ENCODE results near the gene TJP1. TPM values are rescaled to one million over a fixed set of nuclear protein-coding genes. Genes with fewer than 3 reads are reported as not detected.
"Not testable (repeated sequence)": the region's sequence is repeated elsewhere in the genome, so short reads cannot be mapped to it uniquely, and the experiment has no call there.

The TJP1 gene
- total RNA-seq, 1 experiment from 2014 or later, result 159 TPM

DNA sequence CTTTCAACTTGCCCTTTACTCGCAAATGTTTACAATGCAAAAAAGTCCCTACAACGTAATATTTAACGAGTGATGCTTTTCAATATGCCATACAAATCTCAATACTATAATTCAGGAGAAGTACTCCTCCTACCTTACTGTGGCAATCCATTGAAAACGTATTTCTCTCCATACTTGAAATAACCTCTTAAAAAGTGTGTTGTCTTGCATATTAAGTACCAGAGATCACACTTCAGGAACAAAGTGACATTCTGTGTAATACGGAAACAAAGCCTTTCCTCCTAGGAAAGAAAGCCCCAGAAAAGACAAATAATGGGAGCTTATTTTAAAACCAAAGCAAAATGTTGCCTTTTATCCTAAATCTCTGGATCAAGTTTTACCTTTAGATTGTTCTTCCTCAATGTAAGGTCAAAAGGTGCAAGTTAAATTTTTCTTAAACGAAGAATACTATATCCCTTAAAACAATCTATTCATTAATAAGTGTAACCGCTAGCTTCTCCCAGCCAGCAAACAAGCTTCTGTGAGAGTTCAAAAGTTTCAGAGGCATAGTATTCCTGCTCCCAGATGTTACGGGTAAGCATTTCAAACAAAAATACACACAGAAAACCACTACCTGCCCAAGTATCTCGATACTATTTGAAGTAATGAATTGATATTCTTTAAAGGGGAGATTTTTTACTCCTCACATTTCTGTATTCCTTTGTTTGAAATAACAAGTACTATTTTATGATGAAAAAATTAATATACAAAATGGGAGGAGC, 1.7 kb downstream of the TJP1 start:
- POLR2A ChIA-PET (ENCODE audit: unreplicated experiment), result interaction anchor here (0.5 to 1.6 kb wide), 5 partner anchors 8 to 574 kb away, joined by 3 to 8 read pairs (median 5); no protein-coding TSS in a partner anchor
- Histone ChIP-seq H3K36me3 (ENCODE audit: low read depth) (peaks cover 4% of the 10 kb centered on the region; the same call in 1 of the 2 replicates), H3K27me3 (ENCODE audit: insufficient read depth, low read depth) (no peaks in the 10 kb centered on the region), H3K9me3 (ENCODE audit: insufficient read depth, low read depth) (no peaks in the 10 kb centered on the region), H3K9me2 (ENCODE audit: insufficient read depth) (no peaks in the 10 kb centered on the region), H3K27ac (peak overlapping the region; percentile 95), H3K4me2 (peak overlapping the region; percentile 97), H3K4me3 (peak overlapping the region; percentile 74), H3K4me1 (replicated peaks; ENCODE audit: insufficient read depth) (peaks cover 34% of the 10 kb centered on the region), H2AFZ (no peak overlapping the region), H3F3A (ENCODE audit: insufficient read depth, low read depth) (peaks cover 11% of the 10 kb centered on the region), H3K79me2 (ENCODE audit: low read depth) (peaks cover 58% of the 10 kb centered on the region), H4K20me1 (ENCODE audit: insufficient read depth) (peaks cover 31% of the 10 kb centered on the region)
- DNase-seq, result no peak
- TF ChIP-seq EZH2 (IDR thresholded peaks at IDR 0.05; ENCODE audit: low read depth), result no peak
- TF ChIP-seq, protein P1, sequence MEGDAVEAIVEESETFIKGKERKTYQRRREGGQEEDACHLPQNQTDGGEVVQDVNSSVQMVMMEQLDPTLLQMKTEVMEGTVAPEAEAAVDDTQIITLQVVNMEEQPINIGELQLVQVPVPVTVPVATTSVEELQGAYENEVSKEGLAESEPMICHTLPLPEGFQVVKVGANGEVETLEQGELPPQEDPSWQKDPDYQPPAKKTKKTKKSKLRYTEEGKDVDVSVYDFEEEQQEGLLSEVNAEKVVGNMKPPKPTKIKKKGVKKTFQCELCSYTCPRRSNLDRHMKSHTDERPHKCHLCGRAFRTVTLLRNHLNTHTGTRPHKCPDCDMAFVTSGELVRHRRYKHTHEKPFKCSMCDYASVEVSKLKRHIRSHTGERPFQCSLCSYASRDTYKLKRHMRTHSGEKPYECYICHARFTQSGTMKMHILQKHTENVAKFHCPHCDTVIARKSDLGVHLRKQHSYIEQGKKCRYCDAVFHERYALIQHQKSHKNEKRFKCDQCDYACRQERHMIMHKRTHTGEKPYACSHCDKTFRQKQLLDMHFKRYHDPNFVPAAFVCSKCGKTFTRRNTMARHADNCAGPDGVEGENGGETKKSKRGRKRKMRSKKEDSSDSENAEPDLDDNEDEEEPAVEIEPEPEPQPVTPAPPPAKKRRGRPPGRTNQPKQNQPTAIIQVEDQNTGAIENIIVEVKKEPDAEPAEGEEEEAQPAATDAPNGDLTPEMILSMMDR (conservative IDR thresholded peaks at IDR 0.05), result no peak
- CTCF ChIA-PET, result interaction anchor here (1.0 to 2.0 kb wide), 2 partner anchors 72 to 105 kb away, joined by 4 to 5 read pairs; no protein-coding TSS in a partner anchor
- BruUV-seq (replicated peaks), result TSS peak; percentile 40
- intact Hi-C loops (cut with micrococcal nuclease; ENCODE audit: unreplicated experiment), result loop anchor here (1.0 to 5.0 kb wide), 2 partner anchors 84 to 153 kb away; no protein-coding TSS in a partner anchor

- CTCF ChIA-PET, result interaction anchor here (2.0 kb wide), 1 partner anchor 72 kb away, joined by 4 read pairs; no protein-coding TSS in a partner anchor
- H3K27me3 ChIP-seq (ENCODE audit: insufficient read depth, low read depth), result no peaks in the 10 kb centered on the region
- H3K4me3 ChIP-seq, result peak overlapping the region; percentile 74
- H3K36me3 ChIP-seq (ENCODE audit: low read depth), result peaks cover 4% of the 10 kb centered on the region; the same call in 1 of the 2 replicates
- peaks cover 40% of the 10 kb centered on the region for H3K4me1 ChIP-seq (replicated peaks; ENCODE audit: insufficient read depth)
- H3K9me3 ChIP-seq (ENCODE audit: insufficient read depth, low read depth), result no peaks in the 10 kb centered on the region
- no peak overlapping the region for H2AFZ ChIP-seq
- no peak for DNase-seq
- POLR2A ChIA-PET (ENCODE audit: unreplicated experiment), result interaction anchor here (0.6 to 1.6 kb wide), 4 partner anchors 8 to 149 kb away, joined by 5 to 8 read pairs (median 6); no protein-coding TSS in a partner anchor
- H4K20me1 ChIP-seq (ENCODE audit: insufficient read depth), result peaks cover 36% of the 10 kb centered on the region
- H3K79me2 ChIP-seq (ENCODE audit: low read depth), result peaks cover 64% of the 10 kb centered on the region
- H3F3A ChIP-seq (ENCODE audit: insufficient read depth, low read depth), result peaks cover 11% of the 10 kb centered on the region
- H3K27ac ChIP-seq, result peak overlapping the region; percentile 95
- H3K4me2 ChIP-seq, result peak overlapping the region; percentile 97
- no peaks in the 10 kb centered on the region for H3K9me2 ChIP-seq (ENCODE audit: insufficient read depth)
- BruUV-seq (replicated peaks), result no TSS peak
- TF ChIP-seq, protein P1 (conservative IDR thresholded peaks at IDR 0.05), result no peak
- no peak for TF ChIP-seq EZH2 (IDR thresholded peaks at IDR 0.05; ENCODE audit: low read depth)
- intact Hi-C loops (cut with micrococcal nuclease; ENCODE audit: unreplicated experiment), result loop anchor here (5.0 kb wide), 1 partner anchor 153 kb away; no protein-coding TSS in a partner anchor
Observed at GRCh38 chr15:29819979-29820378, 2.3 kb downstream of the TJP1 start.

GRCh38 chr15:29818141-29818540, 4.1 kb downstream of the TJP1 start:
- peaks cover 15% of the 10 kb centered on the region for H3F3A ChIP-seq (ENCODE audit: insufficient read depth, low read depth)
- H3K4me2 ChIP-seq, result peak overlapping the region; percentile 28; the same call in 1 of the 2 replicates
- H3K4me3 ChIP-seq, result no peak overlapping the region
- peaks cover 82% of the 10 kb centered on the region for H3K79me2 ChIP-seq (ENCODE audit: low read depth)
- H3K36me3 ChIP-seq (ENCODE audit: low read depth), result peaks cover 4% of the 10 kb centered on the region; the same call in 1 of the 2 replicates
- POLR2A ChIA-PET (ENCODE audit: unreplicated experiment), result no interaction called here
- TF ChIP-seq EZH2 (IDR thresholded peaks at IDR 0.05; ENCODE audit: low read depth), result no peak
- TF ChIP-seq, protein P1 (conservative IDR thresholded peaks at IDR 0.05), result no peak
- no peaks in the 10 kb centered on the region for H3K9me3 ChIP-seq (ENCODE audit: insufficient read depth, low read depth)
- H3K27me3 ChIP-seq (ENCODE audit: insufficient read depth, low read depth), result no peaks in the 10 kb centered on the region
- no peaks in the 10 kb centered on the region for H3K9me2 ChIP-seq (ENCODE audit: insufficient read depth)
- intact Hi-C loops (cut with micrococcal nuclease; ENCODE audit: unreplicated experiment), result no loop called here
- H3K27ac ChIP-seq, result peak overlapping the region; percentile 29; the same call in 1 of the 2 replicates
- no TSS peak for BruUV-seq (replicated peaks)
- CTCF ChIA-PET, result no interaction called here
- H3K4me1 ChIP-seq (replicated peaks; ENCODE audit: insufficient read depth), result peaks cover 54% of the 10 kb centered on the region
- DNase-seq, result peak in 1 of 2 experiments; percentile 62
- H4K20me1 ChIP-seq (ENCODE audit: insufficient read depth), result peaks cover 49% of the 10 kb centered on the region
- no peak overlapping the region for H2AFZ ChIP-seq

DNA sequence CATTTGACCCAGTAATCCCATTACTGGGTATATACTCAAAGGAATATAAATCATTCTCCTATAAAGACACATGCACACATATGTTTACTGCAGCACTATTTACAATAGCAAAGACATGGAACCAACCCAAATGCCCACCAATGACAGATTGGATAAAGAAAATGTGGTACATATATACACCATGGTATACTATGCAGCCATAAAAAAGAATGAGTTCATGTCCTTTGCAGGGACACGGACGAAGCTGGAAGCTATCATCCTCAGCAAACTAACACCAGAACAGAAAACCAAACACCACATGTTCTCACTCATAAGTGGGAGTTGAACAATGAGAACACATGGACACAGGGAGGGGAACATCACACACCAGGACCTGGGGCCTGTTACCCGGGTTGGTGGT, 4.8 kb downstream of the TJP1 start:
- H3K27me3 ChIP-seq (ENCODE audit: insufficient read depth, low read depth); POLR2A ChIA-PET (ENCODE audit: unreplicated experiment); BruUV-seq (replicated peaks); H3K9me2 ChIP-seq (ENCODE audit: insufficient read depth); H3K36me3 ChIP-seq (ENCODE audit: low read depth); CTCF ChIA-PET; H3K9me3 ChIP-seq (ENCODE audit: insufficient read depth, low read depth); DNase-seq; intact Hi-C loops (cut with micrococcal nuclease; ENCODE audit: unreplicated experiment); H2AFZ ChIP-seq; H3K27ac ChIP-seq; H3K4me3 ChIP-seq: not testable (repeated sequence)
- peaks cover 55% of the 10 kb centered on the region for H4K20me1 ChIP-seq (ENCODE audit: insufficient read depth)
- H3K4me1 ChIP-seq (replicated peaks; ENCODE audit: insufficient read depth), result peaks cover 57% of the 10 kb centered on the region
- peaks cover 89% of the 10 kb centered on the region for H3K79me2 ChIP-seq (ENCODE audit: low read depth)
- H3K4me2 ChIP-seq, result 0 out of 2 replicates have a peak overlapping the region, but pooled peaks have one; percentile 23
- H3F3A ChIP-seq (ENCODE audit: insufficient read depth, low read depth), result peaks cover 15% of the 10 kb centered on the region

Measured in PC-9 (cell line).